ENCODE results near the gene LRRC3.

LRRC3 gene

DNA sequence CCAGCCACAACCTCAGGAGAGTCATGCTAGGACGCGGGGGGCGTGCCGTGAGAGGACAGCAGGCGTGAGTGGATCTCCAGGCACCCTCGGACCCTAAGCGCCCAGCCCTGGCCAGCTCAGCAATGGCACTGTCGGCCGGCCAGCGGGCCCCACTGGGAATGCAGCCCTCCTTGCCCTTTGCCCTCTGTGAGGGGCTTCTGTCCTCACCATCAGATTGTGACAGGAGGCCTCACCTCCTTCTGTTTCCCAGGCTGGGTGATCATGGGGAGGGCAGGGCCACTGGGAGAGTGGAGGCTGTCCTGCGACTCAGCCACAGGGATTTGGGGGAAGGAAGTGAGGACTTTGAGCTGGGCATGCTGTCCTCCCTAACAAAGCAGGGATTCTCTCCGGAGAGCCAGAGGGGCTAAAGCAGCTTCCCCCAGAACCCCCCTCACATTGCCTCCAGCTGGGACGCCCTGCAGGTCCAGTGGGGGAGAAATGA lies 6.6 kb upstream of the LRRC3 start:
- TF ChIP-seq, protein P1, sequence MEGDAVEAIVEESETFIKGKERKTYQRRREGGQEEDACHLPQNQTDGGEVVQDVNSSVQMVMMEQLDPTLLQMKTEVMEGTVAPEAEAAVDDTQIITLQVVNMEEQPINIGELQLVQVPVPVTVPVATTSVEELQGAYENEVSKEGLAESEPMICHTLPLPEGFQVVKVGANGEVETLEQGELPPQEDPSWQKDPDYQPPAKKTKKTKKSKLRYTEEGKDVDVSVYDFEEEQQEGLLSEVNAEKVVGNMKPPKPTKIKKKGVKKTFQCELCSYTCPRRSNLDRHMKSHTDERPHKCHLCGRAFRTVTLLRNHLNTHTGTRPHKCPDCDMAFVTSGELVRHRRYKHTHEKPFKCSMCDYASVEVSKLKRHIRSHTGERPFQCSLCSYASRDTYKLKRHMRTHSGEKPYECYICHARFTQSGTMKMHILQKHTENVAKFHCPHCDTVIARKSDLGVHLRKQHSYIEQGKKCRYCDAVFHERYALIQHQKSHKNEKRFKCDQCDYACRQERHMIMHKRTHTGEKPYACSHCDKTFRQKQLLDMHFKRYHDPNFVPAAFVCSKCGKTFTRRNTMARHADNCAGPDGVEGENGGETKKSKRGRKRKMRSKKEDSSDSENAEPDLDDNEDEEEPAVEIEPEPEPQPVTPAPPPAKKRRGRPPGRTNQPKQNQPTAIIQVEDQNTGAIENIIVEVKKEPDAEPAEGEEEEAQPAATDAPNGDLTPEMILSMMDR (IDR thresholded peaks at IDR 0.05; ENCODE audit: control insufficient read depth, extremely low read depth, insufficient read depth), result no peak
- no peak overlapping the region for H3K4me3 ChIP-seq (ENCODE audit: low read depth, low read length)
- no peak for DNase-seq (ENCODE audit: low read depth)

DNA sequence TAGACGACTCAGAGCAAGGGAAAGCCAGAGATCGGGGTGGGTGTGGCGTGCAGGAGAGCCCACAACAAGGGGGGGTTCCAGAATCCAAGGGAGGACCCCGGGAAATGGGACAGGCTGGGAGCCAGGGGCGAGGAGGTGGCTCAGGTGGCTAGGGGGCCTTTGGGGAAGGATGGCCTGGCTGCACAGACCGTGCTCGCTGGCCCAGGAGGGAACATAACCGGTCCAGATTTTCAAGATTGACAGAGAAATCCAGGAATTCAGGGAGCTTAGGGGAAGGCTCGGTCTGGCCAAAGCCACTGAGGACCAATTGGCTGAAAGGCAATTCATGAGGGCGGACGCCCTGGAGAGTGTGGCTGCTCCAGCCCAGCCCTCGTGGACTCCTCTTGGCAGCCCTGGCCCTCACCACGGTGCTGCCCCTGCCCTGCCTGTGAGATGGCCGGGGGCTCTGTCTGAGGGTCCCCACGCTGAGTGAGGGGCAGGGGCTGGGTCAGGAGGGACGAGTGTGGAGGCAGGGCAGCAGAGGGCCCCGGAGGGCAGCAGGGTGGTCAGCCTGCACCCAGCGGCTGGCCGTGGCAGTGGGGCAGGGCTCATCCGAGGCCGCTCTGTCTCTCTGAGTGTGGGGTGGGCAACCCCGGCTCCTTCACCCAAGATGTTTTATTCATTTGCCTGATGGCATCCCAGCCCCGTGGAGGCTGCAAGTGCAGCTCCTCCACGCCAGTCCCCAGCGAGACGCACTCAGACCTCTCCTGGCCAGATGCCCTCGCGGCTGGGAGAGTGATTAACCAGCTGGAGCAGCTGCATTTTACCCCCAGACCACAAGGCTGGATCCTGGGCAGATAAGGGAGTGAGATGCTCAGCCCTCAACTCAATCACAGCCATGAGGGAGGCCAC lies 5.6 kb upstream of the LRRC3 start:
- H3K4me3 ChIP-seq (ENCODE audit: low read depth, low read length), result no peak overlapping the region
- TF ChIP-seq, protein P1 (IDR thresholded peaks at IDR 0.05; ENCODE audit: control insufficient read depth, extremely low read depth, insufficient read depth), result no peak
- DNase-seq (ENCODE audit: low read depth), result no peak

DNA sequence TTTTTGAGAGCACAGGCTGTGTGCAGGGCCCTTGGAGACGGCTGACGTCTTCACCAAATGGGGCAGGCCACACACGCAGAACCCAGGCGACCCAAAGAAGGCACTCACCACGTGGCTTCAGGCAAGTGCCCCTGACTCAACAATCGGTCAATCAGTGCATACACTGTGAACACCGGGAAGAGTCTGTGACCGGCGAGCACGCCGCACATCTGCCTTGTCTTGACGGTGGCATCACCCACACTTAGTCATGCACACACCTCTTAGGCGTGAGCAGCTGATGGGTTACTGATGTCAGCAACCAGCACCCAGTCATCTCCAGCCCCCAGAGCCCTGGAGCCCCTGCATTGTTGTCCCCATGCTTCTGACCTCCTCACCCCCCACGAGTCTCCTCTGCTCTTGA lies 4.9 kb upstream of the LRRC3 start:
- H3K4me3 ChIP-seq (ENCODE audit: low read depth, low read length), result no peak overlapping the region
- TF ChIP-seq, protein P1 (IDR thresholded peaks at IDR 0.05; ENCODE audit: control insufficient read depth, extremely low read depth, insufficient read depth), result no peak
- no peak for DNase-seq (ENCODE audit: low read depth)

DNA sequence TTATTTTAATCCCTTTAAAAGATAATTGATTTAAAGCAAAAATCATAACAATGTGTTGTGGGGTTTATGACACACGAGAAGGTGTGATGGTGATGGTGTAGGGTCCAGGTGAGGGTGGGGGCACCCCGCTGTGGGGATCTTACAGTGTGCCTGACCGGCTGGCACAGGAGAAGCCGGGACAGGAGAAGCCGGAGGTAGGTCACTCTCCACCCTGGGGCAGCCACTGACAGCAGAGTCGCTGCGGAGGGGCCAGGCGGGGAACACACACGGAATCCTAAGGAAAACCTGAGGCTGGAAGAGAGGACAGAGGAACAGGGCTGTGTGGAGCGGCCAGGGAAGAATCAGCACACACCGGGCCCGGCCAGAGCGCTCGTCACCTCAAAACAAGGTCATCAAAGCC lies 4.3 kb upstream of the LRRC3 start:
- no peak overlapping the region for H3K4me3 ChIP-seq (ENCODE audit: low read depth, low read length)
- TF ChIP-seq, protein P1 (IDR thresholded peaks at IDR 0.05; ENCODE audit: control insufficient read depth, extremely low read depth, insufficient read depth), result no peak
- no peak for DNase-seq (ENCODE audit: low read depth)

DNA sequence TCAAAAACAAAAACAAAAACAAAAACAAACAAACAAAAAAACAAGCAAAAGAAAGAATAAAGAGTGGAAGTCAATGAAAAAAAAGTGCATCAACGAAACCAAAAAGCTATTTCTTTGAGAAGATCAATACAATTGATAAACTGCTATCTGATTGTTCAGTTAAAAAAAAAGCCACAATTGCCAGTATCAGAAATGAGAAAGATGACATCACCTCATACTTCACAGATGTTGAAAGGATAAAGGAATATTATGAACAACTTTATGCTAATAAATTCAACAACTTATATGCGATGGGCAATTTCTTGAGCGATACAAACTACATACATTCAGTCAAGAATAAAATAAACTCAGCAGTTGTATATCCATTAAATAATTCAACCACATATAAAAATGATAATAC lies 2.2 kb upstream of the LRRC3 start:
- H3K4me3 ChIP-seq (ENCODE audit: low read depth, low read length), result no peak overlapping the region
- DNase-seq (ENCODE audit: low read depth), result no peak
- TF ChIP-seq, protein P1 (IDR thresholded peaks at IDR 0.05; ENCODE audit: control insufficient read depth, extremely low read depth, insufficient read depth), result no peak

DNA sequence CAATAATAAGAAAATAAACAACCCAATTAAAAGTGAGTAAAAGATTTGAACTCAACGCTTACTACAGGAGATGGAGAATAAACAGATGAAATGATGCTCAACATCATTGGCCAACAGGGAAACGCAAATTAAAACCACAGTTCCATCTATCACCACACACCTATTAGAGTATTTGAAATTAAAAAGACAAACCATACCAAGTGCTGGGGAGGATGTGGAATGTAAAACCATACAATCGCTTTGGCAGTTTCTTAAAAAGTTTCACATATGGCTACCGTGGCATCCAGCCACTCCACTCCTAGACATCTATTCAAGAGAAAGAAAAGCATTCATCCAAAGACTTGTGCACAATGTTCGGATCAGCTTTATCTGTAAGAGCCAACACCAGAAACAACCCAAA lies 1.3 kb upstream of the LRRC3 start:
- DNase-seq (ENCODE audit: low read depth), result no peak
- H3K4me3 ChIP-seq (ENCODE audit: low read depth, low read length), result no peak overlapping the region
- TF ChIP-seq, protein P1 (IDR thresholded peaks at IDR 0.05; ENCODE audit: control insufficient read depth, extremely low read depth, insufficient read depth), result no peak
